NCI-H2196 (cell line): ENCODE measurements around the gene HOXB1.

Experiments
- DNase-seq: peaks from one replicate; lab custom pipeline; 2025; ENCODE audit not compliant: unreplicated experiment; lab: John Stamatoyannopoulos, UW

HOXB1 gene

GRCh38 chr17:48567646-48568354 is 37.0 kb upstream of the HOXB1 start:
- DNase-seq = no peak

DNA sequence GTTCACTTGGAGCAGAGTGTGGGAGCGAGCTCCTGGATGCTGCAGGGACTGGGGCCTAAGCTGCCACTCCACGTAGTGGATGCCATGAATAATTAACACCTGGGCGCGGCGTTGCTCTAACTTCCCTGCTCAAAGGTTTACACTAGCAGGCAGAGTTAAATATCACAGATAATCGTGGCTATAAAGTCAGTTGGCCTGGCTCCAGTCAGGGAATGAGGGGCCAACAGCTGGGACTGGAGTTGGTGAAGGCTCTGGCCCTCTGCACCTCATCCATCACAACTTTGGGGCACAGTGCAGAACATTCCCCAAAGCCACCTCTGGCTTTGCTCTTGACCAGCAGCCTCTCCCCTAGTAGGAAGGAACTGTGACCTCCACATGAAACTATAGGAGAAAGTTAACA is 36.4 kb upstream of the HOXB1 start:
- DNase-seq = no peak

- DNase-seq = no peak
Observed at GRCh38 chr17:48566717-48567116, 35.9 kb upstream of the HOXB1 start.

GRCh38 chr17:48565925-48566710 is 35.3 kb upstream of the HOXB1 start:
- DNase-seq = no peak

DNA sequence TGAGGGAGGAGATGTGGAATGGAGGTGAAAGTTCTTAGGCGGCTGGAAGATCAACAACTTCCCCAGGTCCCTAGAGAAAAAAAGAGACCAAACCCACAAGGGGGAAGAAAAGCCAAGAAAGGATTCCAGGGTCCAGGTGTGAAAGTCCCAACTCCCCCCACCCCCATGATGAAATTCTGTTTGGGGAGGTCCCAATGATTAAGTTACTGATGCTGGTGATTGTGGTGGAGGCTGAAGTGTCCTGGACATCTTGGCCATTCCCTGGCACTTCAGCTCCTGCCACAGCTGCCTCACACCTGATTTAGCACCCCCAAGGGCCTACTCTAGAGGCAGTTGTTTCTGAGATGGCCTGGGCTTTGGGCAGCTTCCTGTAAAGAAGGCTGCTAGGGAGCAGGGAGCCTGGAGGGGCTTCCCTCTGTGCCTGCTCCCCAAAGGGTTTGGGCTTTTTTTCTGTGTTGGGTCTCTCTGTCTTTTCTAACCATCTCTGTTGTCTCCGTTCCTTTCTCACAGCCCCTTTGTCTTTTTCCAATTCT is 34.3 kb upstream of the HOXB1 start:
- no peak for DNase-seq

- DNase-seq = no peak
Observed at GRCh38 chr17:48564188-48565021, 33.6 kb upstream of the HOXB1 start.

GRCh38 chr17:48563867-48564187 is 33.0 kb upstream of the HOXB1 start:
- DNase-seq = no peak

- DNase-seq = no peak
Observed at GRCh38 chr17:48563385-48563838, 32.6 kb upstream of the HOXB1 start.

DNA sequence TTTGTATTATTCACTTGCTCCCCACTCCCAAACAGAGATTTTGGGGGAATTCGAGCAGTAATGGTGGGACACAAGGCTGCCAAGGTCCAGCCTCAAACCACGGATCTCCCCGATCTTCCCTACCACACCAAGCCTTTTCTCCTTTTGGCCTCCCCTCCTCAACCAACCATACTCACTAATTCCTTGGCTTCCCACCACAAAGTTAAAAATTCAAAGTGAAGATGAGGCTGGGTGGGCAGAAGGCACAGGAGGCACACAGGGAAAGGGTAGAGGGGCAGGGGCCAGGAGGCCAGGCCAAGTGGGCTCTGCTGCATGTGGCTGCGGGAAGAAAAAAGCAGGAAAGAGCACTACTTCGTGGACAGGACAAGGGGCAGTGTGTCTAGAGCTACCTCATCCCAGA is 32.1 kb upstream of the HOXB1 start:
- no peak for DNase-seq

- DNase-seq = no peak
Observed at GRCh38 chr17:48561884-48562810, 31.3 kb upstream of the HOXB1 start.

- no peak for DNase-seq
Observed at GRCh38 chr17:48559840-48560817, 29.3 kb upstream of the HOXB1 start.

- DNase-seq = no peak
Observed at GRCh38 chr17:48559122-48559839, 28.5 kb upstream of the HOXB1 start.

DNA sequence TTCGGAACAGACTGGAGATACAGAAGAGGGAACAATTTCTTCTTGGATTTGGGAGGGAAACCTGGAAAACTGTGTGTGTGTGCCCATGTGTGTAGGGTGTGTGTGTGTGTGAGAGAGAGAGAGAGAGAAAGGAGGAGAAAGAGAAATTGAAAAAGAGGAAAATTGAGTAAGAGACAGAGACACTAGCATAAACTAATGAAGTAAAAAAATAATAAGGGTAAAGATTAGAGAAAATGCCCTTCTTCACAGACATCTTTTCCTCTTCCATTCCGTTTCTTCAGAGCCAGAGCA is 28.0 kb upstream of the HOXB1 start:
- no peak for DNase-seq

DNA sequence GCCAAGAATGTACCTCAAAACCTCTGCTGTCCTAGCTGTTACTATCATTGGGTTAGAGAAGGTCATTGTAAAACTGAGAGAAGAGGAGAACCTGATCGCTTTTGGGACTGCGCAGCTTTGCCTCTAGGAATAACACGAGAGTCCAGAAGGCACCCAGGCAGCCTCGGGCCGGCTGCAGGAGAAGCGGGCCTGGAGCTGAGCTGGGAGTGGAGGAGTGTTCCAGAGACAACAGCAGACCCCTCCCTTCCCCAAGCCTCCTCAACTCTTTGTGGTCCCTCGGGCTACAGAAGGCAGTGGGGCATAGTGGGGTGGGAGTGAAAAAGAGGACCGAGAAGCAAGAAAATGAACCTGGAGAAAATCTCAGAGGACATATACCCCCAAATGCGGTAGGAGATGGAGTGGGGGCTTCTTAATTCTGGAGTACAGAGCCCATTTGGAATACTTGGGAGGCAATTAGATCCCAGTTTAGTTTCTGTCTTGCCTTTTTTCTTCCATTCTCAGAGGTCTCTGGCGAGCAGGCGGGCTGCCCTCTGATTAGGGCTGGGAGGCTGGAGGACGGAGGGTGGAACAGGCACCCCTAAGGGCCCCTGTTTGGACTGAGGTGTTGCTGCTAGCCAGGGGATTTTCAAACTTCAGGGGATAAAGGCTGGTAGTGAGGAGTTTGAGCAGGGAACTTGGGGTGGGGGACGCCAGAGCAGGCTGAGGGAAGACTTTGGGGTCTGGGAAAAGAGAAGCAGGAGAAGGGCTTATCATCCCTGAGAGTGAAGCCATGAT is 27.4 kb upstream of the HOXB1 start:
- DNase-seq = no peak

DNA sequence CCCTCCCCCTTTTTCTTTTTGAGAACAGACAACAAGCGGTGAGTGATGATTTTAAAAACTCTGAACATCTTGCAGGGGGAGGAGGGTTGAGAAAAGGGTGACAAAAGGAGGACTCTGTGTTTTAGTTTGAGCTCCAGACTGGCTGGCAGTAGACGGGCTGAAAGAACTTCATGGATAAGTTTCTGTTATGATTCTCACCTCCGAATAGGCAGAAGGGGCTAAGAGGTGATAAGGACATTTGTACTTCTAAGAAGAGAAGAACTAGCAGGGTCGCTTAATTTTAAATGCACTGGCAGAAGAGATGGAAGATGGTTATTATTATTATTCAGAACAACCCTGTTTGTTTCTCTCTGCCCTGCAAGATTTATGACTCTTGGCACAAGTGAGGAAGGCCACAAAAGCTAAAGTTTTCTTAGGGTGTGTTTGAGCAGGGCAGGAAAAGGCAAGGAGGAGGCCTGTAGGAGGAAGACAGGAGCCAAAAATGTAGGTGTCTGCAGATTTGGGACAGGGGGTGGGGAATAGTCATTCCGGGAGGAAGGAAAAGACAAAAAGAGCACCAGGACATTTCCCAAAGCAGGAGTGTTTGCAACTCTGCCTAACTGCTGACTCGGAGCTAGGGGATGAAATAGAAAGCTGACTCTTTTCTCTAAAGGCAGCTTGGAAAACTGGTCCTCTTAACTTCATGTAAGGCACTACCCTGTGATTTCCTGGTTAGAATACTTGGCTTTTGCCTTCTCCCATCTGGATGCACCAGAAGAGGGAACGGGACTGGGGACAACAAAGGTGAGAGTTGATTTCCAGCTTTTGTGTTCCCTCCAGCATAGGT is 26.0 kb upstream of the HOXB1 start:
- DNase-seq = no peak

- DNase-seq = no peak
Observed at GRCh38 chr17:48556229-48556575, 25.4 kb upstream of the HOXB1 start.
